IMR-90 (cell line): ENCODE results near the gene RIC3.

Experiments used
- BHLHE40 ChIP-seq: fragments of 150-350 bp; IDR thresholded peaks from 2 replicates; pipeline ENCODE4 v1.6.1; 2016; ENCODE audit warnings: mild to moderate bottlenecking, low read depth, low read length
- CEBPB ChIP-seq: IDR thresholded peaks from 2 replicates; pipeline ENCODE4 v1.6.1; 2012; ENCODE audit warnings: low read depth, low read length, improper control_type of control experiment
- CHD1 ChIP-seq: IDR thresholded peaks from 2 replicates; pipeline ENCODE4 v1.6.1; 2012; ENCODE audit warnings: low read depth, low read length, improper control_type of control experiment
- CTCF ChIP-seq: conservative IDR thresholded peaks from 2 replicates; pipeline ENCODE4 v1.5.1; 2012; ENCODE audit warnings: mild to moderate bottlenecking, low read depth, low read length, improper control_type of control experiment
- FOS ChIP-seq: fragments of 150-350 bp; IDR thresholded peaks from 2 replicates; pipeline ENCODE4 v1.6.1; 2016; ENCODE audit warnings: low read depth, low read length
- MAFK ChIP-seq: IDR thresholded peaks from 2 replicates; pipeline ENCODE4 v1.6.1; 2012; ENCODE audit warnings: low read depth, low read length, improper control_type of control experiment
- POLR2A ChIP-seq: IDR thresholded peaks from 2 replicates; pipeline ENCODE4 v1.6.1; 2012; ENCODE audit warnings: mild to moderate bottlenecking, low read depth, low read length
- RAD21 ChIP-seq: IDR thresholded peaks from 2 replicates; pipeline ENCODE4 v1.6.1; 2012; ENCODE audit warnings: low read length, improper control_type of control experiment
- RCOR1 ChIP-seq: IDR thresholded peaks from 2 replicates; pipeline ENCODE4 v1.6.1; 2012; ENCODE audit warnings: mild to moderate bottlenecking, low read length, improper control_type of control experiment; ENCODE audit not compliant: insufficient replicate concordance
- RFX5 ChIP-seq: IDR thresholded peaks from 2 replicates; pipeline ENCODE4 v1.8.0; 2012; ENCODE audit warnings: low read depth, mild to moderate bottlenecking, low read length, moderate library complexity
- SMC3 ChIP-seq: fragments of 150-350 bp; IDR thresholded peaks from 2 replicates; pipeline ENCODE4 v1.6.1; 2016; ENCODE audit warnings: low read depth, mild to moderate bottlenecking, antibody characterized with exemption, low read length, moderate library complexity
- USF2 ChIP-seq: fragments of 150-350 bp; IDR thresholded peaks from 2 replicates; pipeline ENCODE4 v1.6.1; 2017; ENCODE audit warnings: mild to moderate bottlenecking, antibody characterized with exemption, low read length, low read depth

GRCh38 chr11:8177136-8177535, 8.3 kb upstream of the RIC3 start:
- TF ChIP-seq POLR2A: no peak
- no peak for TF ChIP-seq CTCF
- TF ChIP-seq USF2: no peak
- TF ChIP-seq BHLHE40: no peak
- no peak for TF ChIP-seq RCOR1
- TF ChIP-seq RFX5: no peak
- TF ChIP-seq SMC3: no peak
- no peak for TF ChIP-seq FOS
- TF ChIP-seq RAD21: no peak
- TF ChIP-seq CEBPB: no peak
- no peak for TF ChIP-seq CHD1
- TF ChIP-seq MAFK: no peak
